Activated naive CD4-positive, alpha-beta T cell treated with anti-CD3 and anti-CD28 coated beads, Interleukin-2, amount 50 U/mL, for 24 hours (primary cell): Measurements from ENCODE around the gene ADGRE3.
A peak's percentile ranks its signal among the peaks of the same experiment; 100 is the strongest.
"Not testable (repeated sequence)": the region's sequence is repeated elsewhere in the genome, so short reads cannot be mapped to it uniquely, and the experiment has no call there.

ENCODE experiments used
- H3K27ac Mint-ChIP-seq: one replicate; pipeline ENCODE4 v1.8.0; 2021; ENCODE audit warnings: mild to moderate bottlenecking, mixed read lengths
- H3K27me3 Mint-ChIP-seq: one replicate; pipeline ENCODE4 v1.8.0; 2021; ENCODE audit warnings: mixed read lengths
- H3K36me3 Mint-ChIP-seq: one replicate; pipeline ENCODE4 v1.8.0; 2021; ENCODE audit warnings: mixed read lengths
- H3K4me1 Mint-ChIP-seq: one replicate; pipeline ENCODE4 v1.8.0; 2021; ENCODE audit warnings: mixed read lengths
- H3K4me3 Mint-ChIP-seq: one replicate; pipeline ENCODE4 v1.8.0; 2021; ENCODE audit warnings: mild to moderate bottlenecking, mixed read lengths
- H3K9me3 Mint-ChIP-seq: one replicate; pipeline ENCODE4 v1.8.0; 2021; ENCODE audit warnings: mixed read lengths

The ADGRE3 gene

GRCh38 chr19:14589433-14589832 lies 85.2 kb downstream of the ADGRE3 start:
- H3K4me3 Mint-ChIP-seq, H3K36me3 Mint-ChIP-seq, H3K27me3 Mint-ChIP-seq, H3K4me1 Mint-ChIP-seq, H3K27ac Mint-ChIP-seq, H3K9me3 Mint-ChIP-seq: not testable (repeated sequence)

GRCh38 chr19:14585187-14585586 lies 89.5 kb downstream of the ADGRE3 start:
- not testable (repeated sequence) for H3K27me3 Mint-ChIP-seq, H3K36me3 Mint-ChIP-seq, H3K9me3 Mint-ChIP-seq, H3K4me1 Mint-ChIP-seq, H3K27ac Mint-ChIP-seq, H3K4me3 Mint-ChIP-seq

- not testable (repeated sequence) for H3K4me1 Mint-ChIP-seq, H3K27ac Mint-ChIP-seq, H3K9me3 Mint-ChIP-seq, H3K27me3 Mint-ChIP-seq, H3K36me3 Mint-ChIP-seq, H3K4me3 Mint-ChIP-seq
Measured at GRCh38 chr19:14584372-14584771, 90.3 kb downstream of the ADGRE3 start.

GRCh38 chr19:14582894-14583340 lies 91.7 kb downstream of the ADGRE3 start, which contains the start of gene CLEC17A:
CLEC17A (plus strand) TSS chr19:14583084; CDS start chr19:14583161, 77 bp downstream.
- Mint-ChIP-seq H3K27ac (peak within 1 kb of the TSS; percentile 51), H3K9me3 (no peaks in the 10 kb centered on the region), H3K27me3 (peaks cover 1% of the 10 kb centered on the region), H3K4me3 (no peak within 1 kb of the TSS), H3K4me1 (peaks cover 7% of the 10 kb centered on the region), H3K36me3 (no peaks in the 10 kb centered on the region)

GRCh38 chr19:14580623-14581237 lies 93.9 kb downstream of the ADGRE3 start:
- Mint-ChIP-seq H3K4me3 (no peak overlapping the region), H3K27ac (peak overlapping the region; percentile 12), H3K36me3 (no peaks in the 10 kb centered on the region), H3K9me3 (no peaks in the 10 kb centered on the region), H3K4me1 (peaks cover 7% of the 10 kb centered on the region), H3K27me3 (no peaks in the 10 kb centered on the region)

- Mint-ChIP-seq H3K4me1 (peaks cover 9% of the 10 kb centered on the region), H3K9me3 (no peaks in the 10 kb centered on the region), H3K4me3 (no peak overlapping the region), H3K27ac (peak overlapping the region; percentile 73), H3K27me3 (no peaks in the 10 kb centered on the region), H3K36me3 (no peaks in the 10 kb centered on the region)
Measured at GRCh38 chr19:14577885-14578427, 96.7 kb downstream of the ADGRE3 start.

- Mint-ChIP-seq H3K4me1 (peaks cover 9% of the 10 kb centered on the region), H3K27ac (no peak overlapping the region)
Measured at GRCh38 chr19:14577264-14577663, 97.4 kb downstream of the ADGRE3 start.

GRCh38 chr19:14576363-14576762 lies 98.3 kb downstream of the ADGRE3 start:
- Mint-ChIP-seq H3K27ac (no peak overlapping the region), H3K9me3 (no peaks in the 10 kb centered on the region), H3K27me3 (no peaks in the 10 kb centered on the region), H3K4me1 (peaks cover 13% of the 10 kb centered on the region), H3K36me3 (peaks cover 2% of the 10 kb centered on the region), H3K4me3 (no peak overlapping the region)

More at GRCh38 chr19:14577264-14577663, 97.4 kb downstream of the ADGRE3 start:
- Mint-ChIP-seq H3K4me3 (no peak overlapping the region), H3K9me3 (no peaks in the 10 kb centered on the region), H3K36me3 (no peaks in the 10 kb centered on the region), H3K27me3 (no peaks in the 10 kb centered on the region)

DNA sequence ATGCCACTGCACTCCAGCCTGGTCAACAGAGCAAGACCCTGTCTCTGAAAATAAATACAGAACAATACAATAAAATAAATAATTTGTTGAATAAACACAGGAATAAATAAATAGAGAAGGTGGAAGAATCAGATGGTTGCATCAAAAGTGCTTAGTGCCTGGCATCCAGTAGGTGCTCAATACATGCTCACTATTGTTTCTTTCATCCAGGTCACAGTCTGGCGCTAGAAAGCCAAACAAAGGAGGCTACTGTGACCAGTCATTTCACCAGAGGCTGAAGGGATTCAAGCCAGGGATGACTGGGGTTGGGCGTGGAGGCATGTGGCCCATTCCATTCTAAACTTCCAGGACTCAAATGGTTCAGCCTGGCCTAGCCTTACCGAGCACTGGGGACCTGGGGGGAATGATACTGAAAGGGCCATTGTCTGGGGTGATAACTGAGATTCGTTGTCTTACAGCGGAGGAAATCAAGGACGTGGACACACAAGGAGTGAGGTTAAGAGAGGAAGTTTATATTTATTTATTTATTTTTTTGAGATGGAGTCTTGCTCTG lies 99.1 kb downstream of the ADGRE3 start:
- peaks cover 2% of the 10 kb centered on the region for H3K36me3 Mint-ChIP-seq
- no peaks in the 10 kb centered on the region for H3K27me3 Mint-ChIP-seq
- no peak overlapping the region for H3K27ac Mint-ChIP-seq
- H3K4me3 Mint-ChIP-seq = no peak overlapping the region
- H3K9me3 Mint-ChIP-seq = no peaks in the 10 kb centered on the region
- H3K4me1 Mint-ChIP-seq = peaks cover 19% of the 10 kb centered on the region

DNA sequence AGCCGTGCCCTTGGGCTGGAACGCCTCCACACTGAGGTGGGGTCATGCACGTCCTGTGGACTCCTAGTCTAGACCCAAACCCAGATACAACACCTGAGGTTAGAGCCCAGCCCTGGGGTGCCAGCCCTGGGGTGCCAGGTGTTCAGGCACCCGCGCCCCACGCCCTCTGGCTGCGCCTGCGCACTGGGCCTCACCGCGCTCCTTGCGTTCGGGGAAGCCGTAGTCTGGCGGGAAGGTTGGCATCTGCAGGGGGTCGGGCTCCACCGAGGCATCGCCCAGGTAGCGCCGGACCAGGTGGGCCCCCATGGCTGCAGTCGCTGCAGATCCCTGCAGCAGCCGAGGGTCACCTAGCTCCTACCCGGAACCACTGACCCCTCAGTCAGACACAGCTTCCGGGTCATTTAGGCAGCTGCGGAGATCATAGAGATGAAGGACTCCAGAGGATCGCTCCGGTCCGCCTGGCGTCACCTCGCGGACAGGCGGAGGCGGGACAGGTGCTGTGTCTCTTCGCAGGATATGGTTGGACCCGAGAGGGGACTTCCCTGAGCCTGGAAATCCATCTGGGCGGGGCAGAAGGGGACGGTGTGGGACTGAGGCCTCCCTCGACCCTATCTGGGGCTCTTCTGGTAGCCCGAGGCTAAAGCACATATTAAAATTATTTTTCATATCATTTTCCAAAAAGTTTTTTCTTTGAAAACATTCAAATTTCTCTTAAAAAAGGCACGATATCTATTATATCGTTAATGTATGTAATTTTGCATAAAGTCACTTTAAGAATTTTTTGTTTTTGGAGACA lies 102.8 kb downstream of the ADGRE3 start, which contains the start of gene NDUFB7:
Gene NDUFB7, minus strand, starts transcription at position 372 of the 796 bp plus-strand sequence. Its CDS starts 66 bp downstream, at position 306.
- Mint-ChIP-seq H3K9me3 (no peaks in the 10 kb centered on the region), H3K36me3 (peaks cover 2% of the 10 kb centered on the region), H3K27ac (peak within 1 kb of the TSS; percentile 90), H3K4me1 (peaks cover 45% of the 10 kb centered on the region), H3K4me3 (peak within 1 kb of the TSS; percentile 96), H3K27me3 (no peaks in the 10 kb centered on the region)

DNA sequence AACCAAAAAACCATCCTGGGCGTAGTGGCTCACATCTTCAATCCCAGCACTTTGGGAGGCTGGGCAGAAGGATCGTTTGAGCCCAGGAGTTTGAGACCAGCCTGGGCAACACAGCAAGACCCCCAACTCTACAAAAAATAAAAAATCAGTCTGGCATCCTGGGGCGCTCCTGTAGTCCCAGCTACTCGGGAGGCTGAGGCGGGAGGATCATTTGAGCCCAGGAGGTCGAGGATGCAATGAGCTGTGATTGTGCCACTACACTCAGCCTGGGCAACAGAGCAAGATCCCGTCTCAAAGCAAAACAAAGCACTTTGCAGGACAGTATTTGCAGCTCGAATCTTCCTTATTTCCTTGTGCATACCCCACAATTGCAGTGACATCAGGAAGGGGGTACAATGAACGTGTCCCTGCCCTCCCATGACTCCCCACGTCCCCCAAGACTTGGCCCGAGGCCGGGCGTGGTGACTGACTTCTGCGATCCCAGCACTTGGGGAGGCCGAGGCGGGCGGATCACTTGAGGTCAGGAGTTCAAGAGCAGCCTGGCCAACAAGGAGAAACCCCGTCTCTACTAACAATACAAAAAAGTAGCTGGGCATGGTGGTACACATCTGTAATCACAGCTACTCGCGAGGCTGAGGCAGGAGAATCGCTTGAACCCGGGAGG lies 103.6 kb downstream of the ADGRE3 start:
- no peaks in the 10 kb centered on the region for H3K27me3 Mint-ChIP-seq
- H3K9me3 Mint-ChIP-seq = no peaks in the 10 kb centered on the region
- H3K4me1 Mint-ChIP-seq = peaks cover 45% of the 10 kb centered on the region
- H3K4me3 Mint-ChIP-seq = peak overlapping the region; percentile 96
- peaks cover 2% of the 10 kb centered on the region for H3K36me3 Mint-ChIP-seq
- no peak overlapping the region for H3K27ac Mint-ChIP-seq
